NCI-H2107 treated with DMSO at 0.1 percent for 48 hours (cell line): Measurements from ENCODE around the gene PKP3.
"Not testable (repeated sequence)": the region's sequence is repeated elsewhere in the genome, so short reads cannot be mapped to it uniquely, and the experiment has no call there.

Source experiments
- DNase-seq: peaks from one replicate; lab custom pipeline; 2025; ENCODE audit not compliant: unreplicated experiment; lab: John Stamatoyannopoulos, UW

The PKP3 gene

GRCh38 chr11:362642-363442 lies 31.2 kb upstream of the PKP3 start:
- no peak for DNase-seq

GRCh38 chr11:363443-363805 lies 30.6 kb upstream of the PKP3 start:
- not testable (repeated sequence) for DNase-seq

GRCh38 chr11:363948-364761 lies 29.9 kb upstream of the PKP3 start:
- no peak for DNase-seq

GRCh38 chr11:364991-365725 lies 28.9 kb upstream of the PKP3 start:
- no peak for DNase-seq

GRCh38 chr11:365831-366230 lies 28.2 kb upstream of the PKP3 start:
- DNase-seq = no peak

GRCh38 chr11:367956-368413 lies 26.0 kb upstream of the PKP3 start:
- DNase-seq = no peak

- DNase-seq = no peak
Observed at GRCh38 chr11:368414-369335, 25.3 kb upstream of the PKP3 start.

- no peak for DNase-seq
Observed at GRCh38 chr11:369336-370018, 24.5 kb upstream of the PKP3 start, which contains the start of gene B4GALNT4. Gene B4GALNT4 (plus strand): TSS chr11:369499. CDS start chr11:369804, 305 bp downstream.

GRCh38 chr11:370070-370941 lies 23.7 kb upstream of the PKP3 start:
- no peak for DNase-seq

GRCh38 chr11:371051-371450 lies 23.0 kb upstream of the PKP3 start:
- no peak for DNase-seq

- no peak for DNase-seq
Observed at GRCh38 chr11:371716-372590, 22.1 kb upstream of the PKP3 start.

- DNase-seq = no peak
Observed at GRCh38 chr11:372809-373715, 20.9 kb upstream of the PKP3 start.

- DNase-seq = no peak
Observed at GRCh38 chr11:373716-374551, 20.1 kb upstream of the PKP3 start.

- no peak for DNase-seq
Observed at GRCh38 chr11:375065-376025, 18.7 kb upstream of the PKP3 start.
